Posterior cingulate gyrus (tissue), 11 donors: ENCODE data around the gene TSHR.
A peak's percentile ranks its signal among the peaks of the same experiment; 100 is the strongest.
"Not testable (repeated sequence)": the region's sequence is repeated elsewhere in the genome, so short reads cannot be mapped to it uniquely, and the experiment has no call there.

Experiments
- DNase-seq, 10 donors: peaks; one replicate each; pipeline versions ENCODE4 v3.0.0 to v3.0.0-alpha.2; 2020 to 2021; ENCODE audit warnings: mixed read lengths in 3 of 10
- intact Hi-C: fragments of 100-400 bp; cut with DNase I; formaldehyde crosslinking; loops from one replicate; pipeline ENCODE4 v1.15.1; 2023

TSHR gene

GRCh38 chr14:80955416-80955941, at the start of gene TSHR:
TSS of gene TSHR (plus strand) at chr14:80955621. CDS start at chr14:80955681, 60 bp downstream.
- DNase-seq, result peak in 2 of 10 donors; percentile 76 to 81
- intact Hi-C loops, result loop anchor here (5.0 kb wide), 1 partner anchor 217 kb away; no protein-coding TSS in a partner anchor

GRCh38 chr14:80906336-80906735, 49.1 kb upstream of the TSHR start:
- no peak for DNase-seq
- intact Hi-C loops, result no loop called here

GRCh38 chr14:80906946-80907345, 48.5 kb upstream of the TSHR start:
- intact Hi-C loops, result no loop called here
- DNase-seq, result no peak

GRCh38 chr14:80912013-80912412, 43.4 kb upstream of the TSHR start:
- DNase-seq, intact Hi-C loops: not testable (repeated sequence)

GRCh38 chr14:80919622-80920021, 35.8 kb upstream of the TSHR start:
- no peak for DNase-seq
- intact Hi-C loops, result no loop called here

- DNase-seq, result no peak
- intact Hi-C loops, result no loop called here
Measured at GRCh38 chr14:80923368-80923767, 32.1 kb upstream of the TSHR start.

- intact Hi-C loops, result no loop called here
- no peak for DNase-seq
Measured at GRCh38 chr14:80924365-80925103, 30.9 kb upstream of the TSHR start.

- intact Hi-C loops, result no loop called here
- DNase-seq, result no peak
Measured at GRCh38 chr14:80926397-80927082, 28.9 kb upstream of the TSHR start.

- DNase-seq, result no peak
- intact Hi-C loops, result no loop called here
Measured at GRCh38 chr14:80927083-80927989, 28.1 kb upstream of the TSHR start.

- intact Hi-C loops, result no loop called here
- DNase-seq, result no peak
Measured at GRCh38 chr14:80930095-80930494, 25.3 kb upstream of the TSHR start.

GRCh38 chr14:80930836-80931389, 24.5 kb upstream of the TSHR start:
- no peak for DNase-seq
- intact Hi-C loops, result no loop called here

GRCh38 chr14:80933282-80933681, 22.1 kb upstream of the TSHR start:
- DNase-seq, result no peak
- intact Hi-C loops, result no loop called here

- DNase-seq, result no peak
- intact Hi-C loops, result no loop called here
Measured at GRCh38 chr14:80933686-80934085, 21.7 kb upstream of the TSHR start.

- intact Hi-C loops, result no loop called here
Measured at GRCh38 chr14:80940146-80940545, 15.3 kb upstream of the TSHR start.

GRCh38 chr14:80941241-80942185, 13.9 kb upstream of the TSHR start, which contains the start of gene CEP128:
TSS of gene CEP128 (minus strand) at chr14:80941738.
- peak; percentile 93 to 99 (median 97) for DNase-seq
- intact Hi-C loops, result no loop called here

More at GRCh38 chr14:80940146-80940545, 15.3 kb upstream of the TSHR start:
- DNase-seq, result no peak

GRCh38 chr14:80942191-80942600, 13.2 kb upstream of the TSHR start:
- DNase-seq, result no peak
- intact Hi-C loops, result no loop called here

GRCh38 chr14:80944861-80945617, 10.4 kb upstream of the TSHR start:
- intact Hi-C loops, result no loop called here
- DNase-seq, result no peak

GRCh38 chr14:80946187-80946586, 9.2 kb upstream of the TSHR start:
- DNase-seq, result no peak
- intact Hi-C loops, result no loop called here
